GM12878 (cell line): ENCODE results near the gene GRAMD1B. TPM values are rescaled to one million over a fixed set of nuclear protein-coding genes. Genes with fewer than 3 reads are reported as not detected.
"Not testable (repeated sequence)": the region's sequence is repeated elsewhere in the genome, so short reads cannot be mapped to it uniquely, and the experiment has no call there.

Experiments used
- ATAC-seq: fragments of 200-7000 bp; cut with Tn5 transposase; 3 replicates; pipeline ENCODE4 v1.9.1; 2020; ENCODE audit warnings: mild to moderate bottlenecking, moderate library complexity
- BruUV-seq: library from RNA; stranded (reverse); fragments of 400-500 nt; replicated peaks from 2 replicates; lab custom pipeline; 2021; lab: Mats Ljungman, UMichigan
- CTCF ChIA-PET: fragments of 300-600 bp; sonication (Branson Sonifier 250); formaldehyde crosslinking; extraction: SDS; loops from one replicate; lab custom pipeline; 2021; ENCODE audit warnings: inconsistent platforms; lab: Yijun Ruan, JAX
- POLR2A ChIA-PET: fragments of 350-600 bp; formaldehyde crosslinking; extraction: SDS; loops from one replicate; lab custom pipeline; 2021; ENCODE audit warnings: inconsistent platforms; lab: Charles Lee
- RAD21 ChIA-PET: fragments of 300-600 bp; sonication (Branson Sonifier 250); formaldehyde crosslinking; loops from one replicate; lab custom pipeline; 2023; ENCODE audit warnings: antibody characterized with exemption; ENCODE audit not compliant: unreplicated experiment; lab: Charles Lee
- SMC1A ChIA-PET: fragments of 300-600 bp; sonication (Branson Sonifier 250); formaldehyde crosslinking; loops from one replicate; lab custom pipeline; 2023; ENCODE audit not compliant: unreplicated experiment, uncharacterized antibody; lab: Charles Lee
- DNase-seq: peaks from one replicate; pipeline ENCODE4 v3.0.0-alpha.2; 2011; ENCODE audit warnings: low read depth, low spot score
- FAIRE-seq: peaks from 3 replicates; lab custom pipeline; 2011; peaks lifted over from hg19 to GRCh38; lab: Jason Lieb, UNC
- H2AFZ ChIP-seq: 2 replicates; pipeline ENCODE4 v1.6.0; 2011; ENCODE audit warnings: low read depth, low read length, control low read depth; ENCODE audit not compliant: control insufficient read depth
- H3K27ac ChIP-seq: 2 replicates; pipeline ENCODE4 v1.5.1; 2011; ENCODE audit warnings: control low read depth; ENCODE audit not compliant: control insufficient read depth, insufficient read depth
- H3K27me3 ChIP-seq, 2 experiments: replicated peaks in 1 of 2; 2 replicates each; pipeline versions ENCODE4 v1.6.0 to v1.6.1; 2011; ENCODE audit warnings: low read length in 1 of 2; ENCODE audit not compliant: control insufficient read depth in 2 of 2, insufficient read depth in 2 of 2
- H3K36me3 ChIP-seq, 2 experiments: 2 replicates each; pipeline ENCODE4 v1.5.1; 2011; ENCODE audit warnings: low read length in 1 of 2; ENCODE audit not compliant: control insufficient read depth in 2 of 2, insufficient read depth in 2 of 2
- H3K4me1 ChIP-seq: 2 replicates; pipeline ENCODE4 v1.6.1; 2011; ENCODE audit warnings: mild to moderate bottlenecking, low read length, moderate library complexity, mixed read lengths; ENCODE audit not compliant: control insufficient read depth, insufficient read depth
- H3K4me2 ChIP-seq: 2 replicates; pipeline ENCODE4 v1.6.0; 2011; ENCODE audit warnings: control low read depth; ENCODE audit not compliant: control insufficient read depth, insufficient read depth
- H3K4me3 ChIP-seq: fragments of 200-600 bp; sonication (generic); 2 replicates; pipeline ENCODE4 v1.5.1; 2016
- H3K79me2 ChIP-seq: 2 replicates; pipeline ENCODE4 v1.6.0; 2011; ENCODE audit warnings: low read length; ENCODE audit not compliant: control insufficient read depth, insufficient read depth
- H3K9ac ChIP-seq: 2 replicates; pipeline ENCODE4 v1.8.0; 2011; ENCODE audit warnings: low read length, control low read depth, mixed read lengths; ENCODE audit not compliant: control insufficient read depth, insufficient read depth
- H3K9me3 ChIP-seq: replicated peaks from 3 replicates; pipeline ENCODE4 v1.5.1; 2011; ENCODE audit warnings: mild to moderate bottlenecking, low read length; ENCODE audit not compliant: control insufficient read depth, insufficient read depth
- H4K20me1 ChIP-seq: 2 replicates; pipeline ENCODE4 v1.6.0; 2011; ENCODE audit not compliant: control insufficient read depth, insufficient read depth
- ESRRA ChIP-seq: IDR thresholded peaks from 2 replicates; pipeline ENCODE4 v1.6.1; 2012; ENCODE audit warnings: mild to moderate bottlenecking, low read length, improper control_type of control experiment
- ETV6 ChIP-seq, 2 experiments: fragments of 450-650 bp in 1 of 2; IDR thresholded peaks in 1 of 2; conservative IDR thresholded peaks in 1 of 2; 2 replicates each; pipeline ENCODE4 v1.6.1; 2014; ENCODE audit warnings: antibody characterized with exemption in 1 of 2, borderline replicate concordance in 1 of 2, low read depth in 1 of 2, mild to moderate bottlenecking in 1 of 2, moderate library complexity in 1 of 2
- NR2F1 ChIP-seq: fragments of 450-650 bp; conservative IDR thresholded peaks from 2 replicates; pipeline ENCODE4 v1.6.1; 2017; ENCODE audit warnings: mild to moderate bottlenecking
- RUNX3 ChIP-seq: IDR thresholded peaks from 2 replicates; pipeline ENCODE4 v1.6.1; 2012; ENCODE audit warnings: low read length, inconsistent platforms
- WGBS: methylation state at CpG from one replicate; pipeline ENCODE4 v1.1.6; 2016; ENCODE audit warnings: low lambda C conversion rate; ENCODE audit not compliant: insufficient replicate concordance, insufficient coverage; ENCODE audit errors: missing lambda C conversion rate; 5-methylcytosine and 5-hydroxymethylcytosine counted together
- in situ Hi-C: fragments of 300-500 bp; cut with MboI; formaldehyde crosslinking; loops from 9 replicates; pipeline ENCODE4 v1.14.3; 2018; ENCODE audit warnings: mixed read lengths
- intact Hi-C: fragments of 100-400 bp; cut with micrococcal nuclease; formaldehyde crosslinking; loops from one replicate; pipeline ENCODE4 v1.14.2; 2022; ENCODE audit not compliant: unreplicated experiment
- polyA plus RNA-seq, 11 experiments: library from polyadenylated mRNA; depleted of rRNA in 4 of 11; unstranded in 6 of 11; stranded (reverse) in 5 of 11; fragments of >200 nt; fragmentation: Nextera tagmentation in 4 of 11; fragmentation: Illumina TruSeq in 1 of 11; extraction: Ambion mirVana in 4 of 11; extraction: Trizol in 1 of 11; gene quantifications; 1 replicate in 1 of 11; 2 replicates in 10 of 11; pipeline versions ENCODE4 v1.2.1 to v1.2.3, GENCODE V29; 2011 to 2016; ENCODE audit warnings: inconsistent platforms in 2 of 11, missing spikeins in 2 of 11, low read depth in 1 of 11
- total RNA-seq, 4 experiments: library from RNA; depleted of rRNA in 3 of 4; stranded (reverse); fragments of >200 nt in 3 of 4; fragmentation: Illumina TruSeq in 1 of 4; extraction: Trizol in 1 of 4; gene quantifications; 2 replicates each; pipeline versions ENCODE4 v1.2.1 to v1.2.3, GENCODE V29; 2013 to 2021

GRAMD1B gene
- total and polyA plus RNA-seq, 10 of the 15 experiments (the other 5 are each of a cell fraction or from before 2014, with no cell fraction given) = 1.9 to 49.1 (median 26.9) TPM

GRCh38 chr11:123456448-123456847, 26.4 kb downstream of the GRAMD1B start:
- H3K36me3 ChIP-seq, in situ Hi-C loops, H3K4me2 ChIP-seq, ATAC-seq, BruUV-seq, intact Hi-C loops, H3K79me2 ChIP-seq, H3K9me3 ChIP-seq, H3K27ac ChIP-seq, CTCF ChIA-PET, H4K20me1 ChIP-seq, DNase-seq, FAIRE-seq, H3K27me3 ChIP-seq, H2AFZ ChIP-seq, H3K4me3 ChIP-seq, H3K9ac ChIP-seq: not testable (repeated sequence)
- SMC1A ChIA-PET = interaction anchor here (0.6 kb wide), 1 partner anchor 770 kb away, joined by 3 read pairs; no protein-coding TSS in a partner anchor
- H3K4me1 ChIP-seq = peaks cover 34% of the 10 kb centered on the region
- RAD21 ChIA-PET = interaction anchor here (0.6 to 1.0 kb wide), 3 partner anchors 22 to 48 kb away, joined by 3 to 4 read pairs (median 3); no protein-coding TSS in a partner anchor
- POLR2A ChIA-PET = interaction anchor here (0.6 kb wide), 1 partner anchor 18 kb away, joined by 4 read pairs; no protein-coding TSS in a partner anchor
- WGBS = 81% methylated on average over 5 of the region's 5 CpGs

GRCh38 chr11:123457187-123457770, 27.2 kb downstream of the GRAMD1B start:
- H4K20me1 ChIP-seq = no peaks in the 10 kb centered on the region
- WGBS = 41% methylated on average over 8 of the region's 8 CpGs
- CTCF ChIA-PET = interaction anchor here (1.5 kb wide), 1 partner anchor 50 kb away, joined by 3 read pairs; no protein-coding TSS in a partner anchor
- TF ChIP-seq ESRRA (no peak), NR2F1 (no peak), ETV6 (conservative IDR thresholded peaks at IDR 0.05 in 1 of 2, IDR thresholded peaks at IDR 0.05 in 1 of 2; ENCODE audit: borderline replicate concordance in 1 of 2, low read depth in 1 of 2) (no peak; a peak in 1 of 4 replicates), RUNX3 (0 out of 2 replicates have a peak, but pooled peaks have one; percentile 10)
- H3K36me3 ChIP-seq = peaks cover 0 to 2% of the 10 kb centered on the region in 2 experiments; a peak in 3 of 4 replicates
- FAIRE-seq (no peak), ATAC-seq (peak; percentile 59), DNase-seq (no peak)
- no TSS peak for BruUV-seq
- POLR2A ChIA-PET = no interaction called here
- RAD21 ChIA-PET = interaction anchor here (1.0 kb wide), 2 partner anchors 22 to 49 kb away, joined by 3 read pairs; no protein-coding TSS in a partner anchor
- intact Hi-C loops (no loop called here), in situ Hi-C loops (no loop called here)
- no peaks in the 10 kb centered on the region for H3K9me3 ChIP-seq
- H3K27me3 ChIP-seq = no peaks in the 10 kb centered on the region
- no peak overlapping the region for H3K27ac ChIP-seq
- no peak overlapping the region for H3K4me3 ChIP-seq
- peak overlapping the region; percentile 46; the same call in 1 of the 2 replicates for H2AFZ ChIP-seq
- SMC1A ChIA-PET = interaction anchor here (0.6 to 0.8 kb wide), 2 partner anchors 26 to 771 kb away, joined by 3 read pairs; no protein-coding TSS in a partner anchor
- no peak overlapping the region; the same call in 1 of the 2 replicates for H3K4me2 ChIP-seq
- H3K4me1 ChIP-seq = peaks cover 26% of the 10 kb centered on the region
- H3K79me2 ChIP-seq = no peaks in the 10 kb centered on the region; the same call in 1 of the 2 replicates
- no peak overlapping the region for H3K9ac ChIP-seq
